Urinary bladder (tissue), 4 donors: ENCODE measurements around the gene ZRSR2. TPM values are rescaled to one million over a fixed set of nuclear protein-coding genes. Genes with fewer than 3 reads are reported as not detected.

Experiments
- DNase-seq: peaks from one replicate; pipeline ENCODE4 v3.0.0-alpha.2; 2015; ENCODE audit errors: extremely low spot score
- H3K27ac ChIP-seq: one replicate; pipeline ENCODE4 v1.5.1; 2013; ENCODE audit warnings: low read depth, mild to moderate bottlenecking, moderate library complexity
- H3K36me3 ChIP-seq: one replicate; pipeline ENCODE4 v1.6.1; 2013; ENCODE audit warnings: mild to moderate bottlenecking, moderate library complexity; ENCODE audit not compliant: insufficient read depth
- H3K4me1 ChIP-seq: one replicate; pipeline ENCODE4 v1.6.1; 2013; ENCODE audit warnings: mild to moderate bottlenecking, moderate library complexity; ENCODE audit not compliant: insufficient read depth
- H3K4me3 ChIP-seq: one replicate; pipeline ENCODE4 v1.5.1; 2013; ENCODE audit warnings: low read depth, low read length
- WGBS: extraction: QIAGEN DNeasy Blood & Tissue Kit; methylation state at CpG from one replicate; pipeline ENCODE4 v1.1.7; 2013; 5-methylcytosine and 5-hydroxymethylcytosine counted together
- polyA plus RNA-seq: library from polyadenylated mRNA; stranded (reverse); fragments of 200-250 nt; gene quantifications from one replicate; pipeline ENCODE4 v1.2.3, GENCODE V29; 2013
- total RNA-seq: library from RNA; depleted of rRNA; stranded (reverse); fragments of >200 nt; gene quantifications from one replicate; pipeline ENCODE4 v1.2.3, GENCODE V29; 2014
- donor health status: healthy with polysubstance abuse.
- donor health status: healthy.

ZRSR2 gene
- total and polyA plus RNA-seq, 2 donors, result 5.2 to 14.6 TPM

- DNase-seq, result no peak
- no peak overlapping the region for H3K4me3 ChIP-seq
- 68% methylated on average over 1 of the region's 1 CpG for WGBS
- H3K4me1 ChIP-seq, result no peaks in the 10 kb centered on the region
- H3K27ac ChIP-seq, result no peak overlapping the region
- no peaks in the 10 kb centered on the region for H3K36me3 ChIP-seq
Measured at GRCh38 chrX:15848576-15848975, 58.3 kb downstream of the ZRSR2 start.

- DNase-seq, result no peak
- H3K4me3 ChIP-seq, result no peak overlapping the region
- H3K36me3 ChIP-seq, result no peaks in the 10 kb centered on the region
- 66% methylated on average over 5 of the region's 5 CpGs for WGBS
- no peak overlapping the region for H3K27ac ChIP-seq
- H3K4me1 ChIP-seq, result no peaks in the 10 kb centered on the region
Measured at GRCh38 chrX:15849555-15849954, 59.3 kb downstream of the ZRSR2 start.

DNA sequence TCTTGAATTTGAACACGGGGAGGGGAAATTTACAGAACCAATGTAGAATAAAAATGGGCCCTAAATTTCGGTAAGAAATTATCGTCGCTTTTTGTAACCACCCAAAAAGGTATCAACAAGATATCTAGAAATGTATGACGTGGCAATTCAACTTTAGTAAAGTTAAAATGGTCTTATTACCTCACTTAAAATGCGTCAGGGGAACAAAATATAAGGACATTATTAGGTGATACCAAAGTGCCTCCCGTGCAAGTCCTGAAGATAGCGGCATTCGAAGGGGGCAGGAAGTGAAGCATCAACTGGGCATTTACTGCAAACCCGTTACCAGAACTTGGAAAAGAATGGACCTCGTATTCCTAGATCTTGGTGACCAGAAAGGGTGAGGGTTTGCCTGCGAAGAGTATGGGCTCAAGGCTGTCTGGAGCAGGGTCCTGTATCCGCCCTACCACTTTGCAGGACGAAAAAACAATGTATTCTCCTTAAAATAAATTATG, 63.3 kb downstream of the ZRSR2 start:
- DNase-seq, result no peak
- 23% methylated on average over 14 of the region's 14 CpGs for WGBS
- H3K36me3 ChIP-seq, result no peaks in the 10 kb centered on the region
- H3K27ac ChIP-seq, result no peak overlapping the region
- H3K4me3 ChIP-seq, result peak overlapping the region; percentile 83
- no peaks in the 10 kb centered on the region for H3K4me1 ChIP-seq

DNA sequence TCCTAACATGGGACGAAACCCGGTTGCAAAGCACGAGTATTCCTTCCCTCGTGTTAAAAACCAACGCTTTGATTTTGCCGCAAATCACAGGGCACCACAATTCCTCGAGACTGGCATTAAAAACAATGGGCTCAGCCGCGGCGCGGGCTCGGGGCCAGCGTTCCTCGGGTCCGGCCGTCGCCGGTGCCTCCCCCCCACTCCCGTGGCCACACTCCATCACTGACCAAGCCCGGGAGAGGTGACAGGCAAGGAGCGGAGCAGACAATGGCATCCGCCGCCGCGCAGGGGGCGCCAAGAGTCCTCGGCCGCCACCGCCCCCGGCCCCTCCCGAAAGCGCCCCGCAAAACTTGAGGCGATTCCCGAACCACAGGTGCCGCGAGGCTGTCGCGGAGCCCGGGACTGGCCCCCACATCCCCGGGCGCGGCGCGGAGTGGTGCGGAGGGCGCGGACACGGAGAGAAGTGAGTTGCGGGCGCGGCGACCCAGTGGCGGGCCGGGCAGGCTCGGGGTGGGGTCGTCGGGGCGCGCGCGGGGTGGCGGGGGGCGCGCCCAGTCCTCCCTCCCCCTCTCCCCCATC, 63.9 kb downstream of the ZRSR2 start:
- no peak for DNase-seq
- H3K4me3 ChIP-seq, result peak overlapping the region; percentile 83
- peak overlapping the region; percentile 77 for H3K27ac ChIP-seq
- H3K4me1 ChIP-seq, result no peaks in the 10 kb centered on the region
- H3K36me3 ChIP-seq, result no peaks in the 10 kb centered on the region
- under 1% methylated on average over 53 of the region's 65 CpGs for WGBS

DNA sequence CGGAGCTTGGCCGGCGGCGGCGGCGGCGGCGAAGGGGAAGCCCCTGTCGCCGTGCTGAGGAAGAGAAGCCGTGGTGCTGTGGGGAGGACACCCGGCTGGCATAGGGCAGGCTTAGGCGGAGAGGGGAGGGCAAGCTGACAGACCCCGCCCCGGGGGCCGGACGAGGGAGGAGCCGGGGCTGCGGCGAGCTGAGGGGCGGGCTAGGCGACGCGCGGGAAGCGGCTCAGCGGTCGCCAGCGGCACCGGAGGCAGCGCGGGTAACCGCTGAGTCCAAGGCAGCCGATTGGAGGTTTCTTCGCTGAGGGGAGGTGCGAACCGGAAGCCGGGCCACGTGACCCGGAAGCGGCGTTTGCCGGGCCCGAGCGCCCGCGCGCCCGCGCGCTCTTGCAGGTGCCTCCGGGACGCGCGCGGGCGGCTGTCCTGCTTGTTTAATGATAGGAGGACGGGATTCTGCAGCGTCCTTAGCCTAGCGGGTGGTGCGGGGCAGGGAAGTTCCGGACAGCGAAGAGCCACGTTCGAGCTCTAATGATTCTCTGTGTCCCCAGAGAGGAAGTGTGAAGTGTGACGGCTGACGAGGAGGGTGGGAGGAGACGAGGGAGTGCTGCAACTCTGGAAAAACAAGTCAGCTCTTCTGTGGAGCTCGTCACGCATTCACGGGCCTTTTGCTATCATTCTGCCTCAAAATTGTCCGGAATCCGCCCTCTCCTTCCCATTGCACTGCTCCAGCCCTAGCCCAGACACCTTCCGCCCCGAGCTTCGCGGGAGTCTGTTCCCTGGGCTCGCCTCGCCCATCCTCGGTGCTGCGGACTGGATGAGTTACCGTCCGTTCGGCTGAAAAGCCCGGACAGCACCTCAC, 64.7 kb downstream of the ZRSR2 start, which contains the start of gene AP1S2:
Gene AP1S2 (minus strand): TSS at position 102 of the 856 bp plus-strand sequence. CDS start 2,289 bp downstream, outside the sequence.
- Histone ChIP-seq H3K4me3 (peak within 1 kb of the TSS; percentile 83), H3K4me1 (no peaks in the 10 kb centered on the region), H3K27ac (peak within 1 kb of the TSS; percentile 78), H3K36me3 (no peaks in the 10 kb centered on the region)
- WGBS, result under 1% methylated on average over 85 of the region's 85 CpGs
- peak; percentile 42 for DNase-seq

- WGBS, result 12% methylated on average over 16 of the region's 16 CpGs
- DNase-seq, result no peak
- Histone ChIP-seq H3K4me1 (no peaks in the 10 kb centered on the region), H3K27ac (peak overlapping the region; percentile 78), H3K36me3 (no peaks in the 10 kb centered on the region), H3K4me3 (peak overlapping the region; percentile 54)
Measured at GRCh38 chrX:15855568-15856221, 65.4 kb downstream of the ZRSR2 start.

- Histone ChIP-seq H3K27ac (no peak overlapping the region), H3K4me3 (no peak overlapping the region), H3K4me1 (no peaks in the 10 kb centered on the region), H3K36me3 (no peaks in the 10 kb centered on the region)
- 46% methylated on average over 4 of the region's 4 CpGs for WGBS
- DNase-seq, result no peak
Measured at GRCh38 chrX:15856222-15856587, 65.9 kb downstream of the ZRSR2 start.

GRCh38 chrX:15856636-15857035, 66.4 kb downstream of the ZRSR2 start:
- H3K36me3 ChIP-seq, result no peaks in the 10 kb centered on the region

DNA sequence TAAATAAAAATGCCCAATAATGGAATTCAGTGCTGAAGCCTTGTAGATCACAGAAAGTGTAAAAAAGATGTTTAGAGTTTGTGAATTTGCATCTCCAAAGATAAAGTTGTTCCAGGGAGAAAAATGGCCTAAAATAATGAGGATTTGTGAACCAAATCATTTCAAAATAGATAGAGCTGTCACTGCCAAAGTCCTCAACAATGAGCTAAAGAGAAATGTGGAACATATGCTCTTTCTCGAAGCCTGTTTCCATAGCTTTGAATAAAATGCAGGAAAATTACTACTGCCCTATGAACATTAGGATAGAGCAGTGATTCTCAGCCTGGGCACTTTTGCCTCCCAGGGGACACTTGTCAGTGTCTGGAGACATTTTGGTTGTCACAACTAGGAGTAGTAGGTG, 67.8 kb downstream of the ZRSR2 start:
- WGBS, result 85% methylated on average over 1 of the region's 1 CpG
- Histone ChIP-seq H3K4me1 (no peaks in the 10 kb centered on the region), H3K36me3 (no peaks in the 10 kb centered on the region), H3K27ac (no peak overlapping the region), H3K4me3 (no peak overlapping the region)
- DNase-seq, result no peak

More at GRCh38 chrX:15856636-15857035, 66.4 kb downstream of the ZRSR2 start:
- no peaks in the 10 kb centered on the region for H3K4me1 ChIP-seq
- 48% methylated on average over 1 of the region's 1 CpG for WGBS
- no peak overlapping the region for H3K4me3 ChIP-seq
- H3K27ac ChIP-seq, result no peak overlapping the region
- DNase-seq, result no peak

DNA sequence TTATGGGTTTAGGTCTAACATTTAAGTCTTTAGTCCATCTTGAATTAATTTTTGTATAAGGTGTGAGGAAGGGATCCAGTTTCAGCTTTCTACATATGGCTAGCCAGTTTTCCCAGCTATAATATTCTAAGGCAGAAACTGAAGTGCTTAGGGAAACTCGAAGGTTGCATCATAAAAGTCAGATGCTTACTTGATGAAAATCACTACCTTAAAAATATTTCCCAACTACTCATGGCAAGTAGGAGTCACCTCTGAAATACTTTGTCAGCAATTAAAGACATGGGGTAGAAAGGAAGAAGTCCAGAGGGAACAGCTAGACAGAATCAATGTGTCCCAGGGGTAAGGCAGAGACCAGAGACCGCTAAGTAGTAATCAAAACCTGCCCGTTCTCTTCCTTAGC, 70.6 kb downstream of the ZRSR2 start:
- H3K4me1 ChIP-seq, result no peaks in the 10 kb centered on the region
- H3K4me3 ChIP-seq, result no peak overlapping the region
- no peak overlapping the region for H3K27ac ChIP-seq
- H3K36me3 ChIP-seq, result no peaks in the 10 kb centered on the region
- DNase-seq, result no peak
- 86% methylated on average over 3 of the region's 3 CpGs for WGBS

DNA sequence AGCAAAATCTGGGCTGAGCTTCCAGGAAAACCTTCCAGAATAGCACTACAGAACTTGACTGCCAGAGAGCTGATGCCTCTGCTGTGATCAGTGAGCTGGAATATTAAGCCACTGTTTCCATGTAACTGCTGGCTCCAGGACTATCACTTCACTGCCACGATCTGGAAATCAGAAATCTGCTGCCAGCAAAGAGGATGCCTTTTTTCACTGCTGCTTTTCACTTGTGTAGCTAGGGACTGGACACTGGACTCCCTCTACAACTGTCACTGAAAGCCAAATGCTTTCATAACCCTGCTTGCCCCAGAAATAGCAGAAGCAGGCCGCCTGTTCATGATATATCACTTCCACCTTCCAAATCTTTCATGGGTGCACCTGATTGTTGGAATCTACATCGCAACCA, 73.7 kb downstream of the ZRSR2 start:
- DNase-seq, result no peak
- Histone ChIP-seq H3K27ac (no peak overlapping the region), H3K4me1 (no peaks in the 10 kb centered on the region), H3K36me3 (no peaks in the 10 kb centered on the region), H3K4me3 (no peak overlapping the region)
- WGBS, result 73% methylated on average over 3 of the region's 3 CpGs

- Histone ChIP-seq H3K4me3 (no peak overlapping the region), H3K4me1 (no peaks in the 10 kb centered on the region), H3K36me3 (no peaks in the 10 kb centered on the region), H3K27ac (no peak overlapping the region)
- DNase-seq, result no peak
Measured at GRCh38 chrX:15864629-15865028, 74.3 kb downstream of the ZRSR2 start.

GRCh38 chrX:15866147-15866546, 75.9 kb downstream of the ZRSR2 start:
- Histone ChIP-seq H3K4me3 (no peak overlapping the region), H3K36me3 (no peaks in the 10 kb centered on the region), H3K4me1 (no peaks in the 10 kb centered on the region), H3K27ac (no peak overlapping the region)
- no peak for DNase-seq
- 70% methylated on average over 3 of the region's 3 CpGs for WGBS

DNA sequence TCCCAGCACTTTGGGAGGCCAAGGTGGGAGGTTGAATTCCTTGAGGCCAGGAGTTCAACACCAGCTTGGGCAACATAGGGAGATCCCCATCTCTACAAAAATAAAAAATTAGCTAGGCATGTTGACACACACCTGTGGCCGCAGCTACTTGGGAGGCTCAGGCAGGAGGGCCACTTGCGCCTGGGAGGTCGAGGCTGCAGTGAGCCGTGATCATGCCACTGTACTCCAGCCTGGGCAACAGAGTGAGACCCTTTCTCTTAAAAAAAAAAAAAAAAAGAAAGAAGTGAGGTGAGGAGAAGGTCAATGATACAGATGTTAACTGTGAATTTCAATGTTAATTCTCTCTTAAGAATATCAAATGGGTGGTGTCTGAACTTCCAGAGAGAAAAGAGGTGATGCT, 79.4 kb downstream of the ZRSR2 start:
- 95% methylated on average over 4 of the region's 4 CpGs for WGBS
- no peak for DNase-seq
- Histone ChIP-seq H3K27ac (no peak overlapping the region), H3K4me3 (no peak overlapping the region), H3K36me3 (no peaks in the 10 kb centered on the region), H3K4me1 (no peaks in the 10 kb centered on the region)
